Hepatocyte (in vitro differentiated cells): ENCODE data around the gene PCID2. TPM values are rescaled to one million over a fixed set of nuclear protein-coding genes. Genes with fewer than 3 reads are reported as not detected.

Source experiments
- DNase-seq: peaks from one replicate; pipeline ENCODE4 v3.0.0-alpha.2; 2016; ENCODE audit warnings: low spot score
- H2AFZ ChIP-seq: fragments of 200-600 bp; sonication (generic); 2 replicates; pipeline ENCODE4 v1.6.0; 2016; ENCODE audit warnings: antibody characterized with exemption, mild to moderate bottlenecking
- H3K27ac ChIP-seq: fragments of 200-600 bp; sonication (generic); 2 replicates; pipeline ENCODE4 v1.5.1; 2016; ENCODE audit warnings: mild to moderate bottlenecking
- H3K27me3 ChIP-seq: fragments of 200-600 bp; sonication (generic); 2 replicates; pipeline ENCODE4 v1.6.1; 2016
- H3K36me3 ChIP-seq: fragments of 200-600 bp; sonication (generic); replicated peaks from 2 replicates; pipeline ENCODE4 v1.5.1; 2016; ENCODE audit warnings: low read depth; ENCODE audit not compliant: insufficient read depth
- H3K4me1 ChIP-seq: fragments of 200-600 bp; sonication (generic); 2 replicates; pipeline ENCODE4 v1.5.1; 2016; ENCODE audit warnings: mild to moderate bottlenecking, moderate library complexity; ENCODE audit not compliant: insufficient read depth
- H3K4me2 ChIP-seq: fragments of 200-600 bp; sonication (generic); 2 replicates; pipeline ENCODE4 v1.6.0; 2016
- H3K4me3 ChIP-seq: fragments of 200-600 bp; sonication (generic); 2 replicates; pipeline ENCODE4 v1.5.1; 2016; ENCODE audit warnings: mild to moderate bottlenecking
- H3K79me2 ChIP-seq: fragments of 200-600 bp; sonication (generic); 2 replicates; pipeline ENCODE4 v1.6.0; 2017; ENCODE audit warnings: mild to moderate bottlenecking
- H3K9me2 ChIP-seq: fragments of 200-600 bp; sonication (generic); replicated peaks from 2 replicates; pipeline ENCODE4 v1.6.0; 2017; ENCODE audit warnings: mild to moderate bottlenecking; ENCODE audit not compliant: insufficient read depth
- H3K9me3 ChIP-seq: fragments of 200-600 bp; sonication (generic); 2 replicates; pipeline ENCODE4 v1.5.1; 2016; ENCODE audit warnings: low read depth, mild to moderate bottlenecking
- H4K20me1 ChIP-seq: fragments of 200-600 bp; sonication (generic); 2 replicates; pipeline ENCODE4 v1.6.0; 2016; ENCODE audit warnings: mild to moderate bottlenecking; ENCODE audit not compliant: insufficient read depth, poor library complexity, severe bottlenecking
- EZH2 ChIP-seq: fragments of 200-600 bp; sonication (generic); IDR thresholded peaks from 2 replicates; pipeline ENCODE4 v1.6.1; 2016; ENCODE audit warnings: antibody characterized with exemption, mild to moderate bottlenecking, borderline replicate concordance
- EZH2phosphoT487 ChIP-seq: fragments of 200-600 bp; sonication (generic); IDR thresholded peaks from one replicate; pipeline ENCODE4 v1.6.1; 2018; ENCODE audit warnings: antibody characterized with exemption, mild to moderate bottlenecking, low read depth, moderate library complexity; ENCODE audit not compliant: unreplicated experiment, severe bottlenecking
- WGBS: methylation state at CpG from one replicate; pipeline ENCODE4 v1.1.6; 2016; ENCODE audit warnings: low lambda C conversion rate; ENCODE audit errors: missing lambda C conversion rate; 5-methylcytosine and 5-hydroxymethylcytosine counted together
- polyA plus RNA-seq: library from polyadenylated mRNA; unstranded; fragments of >200 nt; fragmentation: Nextera tagmentation; extraction: Ambion mirVana; gene quantifications from 2 replicates; pipeline ENCODE4 v1.2.1, GENCODE V29; 2016
- small RNA-seq: library from RNA; depleted of rRNA; stranded (forward); fragments of <200 nt; gene quantifications from one replicate; pipeline ENCODE3, GENCODE V24; 2014
- total RNA-seq: library from RNA; depleted of rRNA; stranded (reverse); fragments of >200 nt; gene quantifications from 2 replicates; pipeline ENCODE4 v1.2.3, GENCODE V29; 2014
- TF ChIP-seq, protein P1 (sequence below): fragments of 200-600 bp; sonication (generic); IDR thresholded peaks from 2 replicates; pipeline ENCODE4 v1.5.1; 2016; ENCODE audit warnings: antibody characterized with exemption, mild to moderate bottlenecking; ENCODE audit not compliant: poor library complexity

The PCID2 gene
- total and polyA plus RNA-seq, 2 experiments from 2014 or later: 47.5 to 55.4 TPM

DNA sequence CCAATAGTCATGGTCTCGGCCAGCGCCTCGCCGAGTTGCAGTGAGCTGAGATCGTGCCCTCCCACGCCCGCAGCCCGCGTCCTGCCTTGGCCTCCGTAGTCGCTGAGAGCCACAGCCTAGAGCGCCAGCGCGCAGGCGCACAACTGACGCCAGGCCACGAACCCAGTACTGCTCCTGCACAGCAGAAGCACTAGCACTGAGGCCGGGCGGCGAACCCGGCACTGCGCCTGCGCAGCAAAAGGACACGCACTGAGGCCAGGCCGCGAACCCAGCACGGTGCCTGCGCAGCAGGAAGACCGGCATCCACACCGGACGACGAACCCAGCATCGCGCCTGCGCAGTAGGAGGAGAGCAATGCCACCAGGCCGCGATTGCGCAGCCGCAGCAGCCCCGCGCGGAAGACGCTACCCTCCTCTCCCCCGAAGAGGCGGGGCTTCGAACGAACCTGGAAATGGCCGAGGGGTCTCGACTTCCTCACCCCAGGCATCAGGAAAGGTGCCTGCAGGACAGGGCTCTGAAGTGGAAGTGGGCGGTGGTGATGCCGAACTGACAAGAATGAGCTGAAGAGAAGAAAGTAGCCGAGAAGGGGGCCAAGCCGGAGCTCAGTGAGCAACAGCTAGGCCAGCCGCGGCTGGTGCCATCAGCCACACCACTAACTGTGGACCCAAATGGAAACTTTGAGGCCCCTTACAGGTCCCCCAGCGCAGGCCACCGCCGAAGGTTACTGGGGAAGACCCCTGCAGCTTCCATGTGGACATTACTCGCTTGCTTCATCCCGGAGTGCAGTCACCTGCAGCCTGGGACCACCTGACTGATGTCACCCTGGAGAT lies 78.3 kb downstream of the PCID2 start:
- Histone ChIP-seq H2AFZ (no peak overlapping the region), H3K9me3 (no peaks in the 10 kb centered on the region), H3K27me3 (no peaks in the 10 kb centered on the region), H3K9me2 (no peaks in the 10 kb centered on the region), H3K4me2 (no peak overlapping the region), H3K36me3 (no peaks in the 10 kb centered on the region), H3K4me3 (no peak overlapping the region), H4K20me1 (no peaks in the 10 kb centered on the region), H3K27ac (no peak overlapping the region), H3K4me1 (no peaks in the 10 kb centered on the region), H3K79me2 (peaks cover 2% of the 10 kb centered on the region)
- 97% methylated on average over 59 of the region's 60 CpGs for WGBS
- TF ChIP-seq, protein P1, sequence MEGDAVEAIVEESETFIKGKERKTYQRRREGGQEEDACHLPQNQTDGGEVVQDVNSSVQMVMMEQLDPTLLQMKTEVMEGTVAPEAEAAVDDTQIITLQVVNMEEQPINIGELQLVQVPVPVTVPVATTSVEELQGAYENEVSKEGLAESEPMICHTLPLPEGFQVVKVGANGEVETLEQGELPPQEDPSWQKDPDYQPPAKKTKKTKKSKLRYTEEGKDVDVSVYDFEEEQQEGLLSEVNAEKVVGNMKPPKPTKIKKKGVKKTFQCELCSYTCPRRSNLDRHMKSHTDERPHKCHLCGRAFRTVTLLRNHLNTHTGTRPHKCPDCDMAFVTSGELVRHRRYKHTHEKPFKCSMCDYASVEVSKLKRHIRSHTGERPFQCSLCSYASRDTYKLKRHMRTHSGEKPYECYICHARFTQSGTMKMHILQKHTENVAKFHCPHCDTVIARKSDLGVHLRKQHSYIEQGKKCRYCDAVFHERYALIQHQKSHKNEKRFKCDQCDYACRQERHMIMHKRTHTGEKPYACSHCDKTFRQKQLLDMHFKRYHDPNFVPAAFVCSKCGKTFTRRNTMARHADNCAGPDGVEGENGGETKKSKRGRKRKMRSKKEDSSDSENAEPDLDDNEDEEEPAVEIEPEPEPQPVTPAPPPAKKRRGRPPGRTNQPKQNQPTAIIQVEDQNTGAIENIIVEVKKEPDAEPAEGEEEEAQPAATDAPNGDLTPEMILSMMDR: no peak
- no peak for TF ChIP-seq EZH2phosphoT487
- no peak for TF ChIP-seq EZH2
- DNase-seq: no peak

DNA sequence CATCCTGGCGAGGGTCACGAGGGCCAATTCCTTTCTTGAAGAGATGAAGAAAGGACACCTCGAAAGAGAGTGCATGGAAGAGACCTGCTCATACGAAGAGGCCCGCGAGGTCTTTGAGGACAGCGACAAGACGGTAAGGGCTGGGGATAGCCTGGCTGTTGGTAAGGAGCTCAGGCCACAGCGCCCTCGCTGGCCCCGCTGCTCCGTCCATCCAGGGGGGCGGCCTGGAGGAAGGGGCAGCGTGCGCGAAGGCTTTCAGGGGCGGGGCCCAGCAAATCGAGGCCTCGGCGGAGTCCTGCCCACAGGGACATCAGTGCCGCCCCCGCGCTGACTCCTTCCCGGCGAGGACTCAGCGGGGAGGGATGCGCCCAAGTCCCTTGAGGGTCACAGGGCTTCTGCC lies 79.0 kb downstream of the PCID2 start:
- Histone ChIP-seq H3K79me2 (peaks cover 7% of the 10 kb centered on the region), H3K4me2 (no peak overlapping the region)
- DNase-seq: no peak

More for the DNA sequence above, 79.0 kb downstream of the PCID2 start:
- Histone ChIP-seq H2AFZ (no peak overlapping the region), H4K20me1 (no peaks in the 10 kb centered on the region), H3K9me3 (no peaks in the 10 kb centered on the region), H3K27me3 (no peaks in the 10 kb centered on the region), H3K27ac (no peak overlapping the region), H3K4me1 (no peaks in the 10 kb centered on the region), H3K9me2 (no peaks in the 10 kb centered on the region), H3K4me3 (no peak overlapping the region), H3K36me3 (no peaks in the 10 kb centered on the region)
- 94% methylated on average over 20 of the region's 27 CpGs for WGBS
- TF ChIP-seq EZH2phosphoT487 (no peak), EZH2 (no peak)
- TF ChIP-seq, protein P1: no peak

Small RNAs within 50 kb of the gene (small RNA-seq; reads per million reads assigned to genes)
- not detected for gene AL137002.1

Other genes starting within 250 kb of the PCID2 start
- 16.7 and 22.4 TPM in 2 replicates for gene MCF2L, start 239.5 kb downstream of the PCID2 start, total RNA-seq
- gene MCF2L, start 239.5 kb downstream of the PCID2 start, polyA plus RNA-seq: 11.1 and 13.5 TPM in 2 replicates
- gene F7, start 102.9 kb downstream of the PCID2 start, total RNA-seq: 20.2 and 24.0 TPM in 2 replicates
- gene F7, start 102.9 kb downstream of the PCID2 start, polyA plus RNA-seq: 7.0 and 12.6 TPM in 2 replicates
- gene F10, start 85.9 kb downstream of the PCID2 start, total RNA-seq: 127 and 148 TPM in 2 replicates
- 141 and 143 TPM in 2 replicates for gene F10, start 85.9 kb downstream of the PCID2 start, polyA plus RNA-seq
- 4.7 and 5.4 TPM in 2 replicates for gene PROZ, start 50.0 kb downstream of the PCID2 start, total RNA-seq
- gene PROZ, start 50.0 kb downstream of the PCID2 start, polyA plus RNA-seq: 4.7 and 8.0 TPM in 2 replicates
- gene CUL4A, start 944 bp upstream of the PCID2 start, total RNA-seq: 75.8 and 85.3 TPM in 2 replicates
- gene CUL4A, start 944 bp upstream of the PCID2 start, polyA plus RNA-seq: 51.0 and 52.2 TPM in 2 replicates
- gene LAMP1, start 88.6 kb upstream of the PCID2 start, total RNA-seq: 156 and 190 TPM in 2 replicates
- gene LAMP1, start 88.6 kb upstream of the PCID2 start, polyA plus RNA-seq: 230 and 233 TPM in 2 replicates
- 20.3 and 22.7 TPM in 2 replicates for gene GRTP1, start 155.5 kb upstream of the PCID2 start, total RNA-seq
- gene GRTP1, start 155.5 kb upstream of the PCID2 start, polyA plus RNA-seq: 20.4 and 22.1 TPM in 2 replicates
- 1.1 and 1.2 TPM in 2 replicates for gene ADPRHL1, start 244.8 kb upstream of the PCID2 start, total RNA-seq
- 0.58 and 1.0 TPM in 2 replicates for gene ADPRHL1, start 244.8 kb upstream of the PCID2 start, polyA plus RNA-seq